Uterus (tissue), 4 donors: ENCODE results near the gene ATRAID. TPM values are rescaled to one million over a fixed set of nuclear protein-coding genes. Genes with fewer than 3 reads are reported as not detected.

Source experiments
- DNase-seq, 2 donors: peaks; one replicate each; pipeline ENCODE4 v3.0.0-alpha.2; 2019 to 2020
- H3K27ac ChIP-seq, 2 donors: fragments of 200-600 bp; sonication (generic); 1 replicate in 1 of 2; 2 replicates in 1 of 2; pipeline ENCODE4 v1.5.1; 2016 to 2018
- H3K27me3 ChIP-seq, 2 donors: fragments of 200-600 bp; sonication (generic); one replicate each; pipeline ENCODE4 v1.5.1; 2018 to 2019; ENCODE audit warnings: control low read depth in 1 of 2
- H3K36me3 ChIP-seq, 2 donors: fragments of 200-600 bp; sonication (generic); one replicate each; pipeline ENCODE4 v1.5.1; 2019; ENCODE audit warnings: control low read depth in 1 of 2
- H3K4me1 ChIP-seq, 2 donors: fragments of 200-600 bp; sonication (generic); one replicate each; pipeline ENCODE4 v1.5.1; 2018 to 2019; ENCODE audit warnings: control low read depth in 1 of 2
- H3K4me3 ChIP-seq, 2 donors: fragments of 200-600 bp; sonication (generic); 1 replicate in 1 of 2; 2 replicates in 1 of 2; pipeline ENCODE4 v1.5.1; 2018 to 2019; ENCODE audit warnings: mild to moderate bottlenecking in 1 of 2
- H3K9me3 ChIP-seq, 2 donors: fragments of 200-600 bp; sonication (generic); one replicate each; pipeline ENCODE4 v1.5.1; 2019; ENCODE audit warnings: control low read depth in 1 of 2
- CTCF ChIP-seq, 4 experiments: fragments of 200-600 bp in 2 of 4; fragments of 450-650 bp in 2 of 4; sonication (generic) in 2 of 4; IDR thresholded peaks; one replicate each; pipeline ENCODE4 v1.5.1; 2016 to 2019; ENCODE audit warnings: antibody characterized with exemption in 4 of 4, mild to moderate bottlenecking in 2 of 4, moderate library complexity in 1 of 4
- POLR2A ChIP-seq, 2 donors: fragments of 450-650 bp; IDR thresholded peaks; one replicate each; pipeline ENCODE4 v1.6.1; 2016; ENCODE audit warnings: antibody characterized with exemption in 2 of 2, mild to moderate bottlenecking in 1 of 2, moderate library complexity in 1 of 2
- intact Hi-C: fragments of 100-400 bp; cut with DNase I; formaldehyde crosslinking; loops from one replicate; pipeline ENCODE4 v1.15.1; 2023; ENCODE audit warnings: low total_unique reads
- total RNA-seq, 4 donors: library from RNA; depleted of rRNA in 3 of 4; stranded (reverse); fragments of >200 nt in 3 of 4; gene quantifications; one replicate each; pipeline versions ENCODE4 v1.1.0 to v1.2.4, GENCODE V29; 2014 to 2023
- donor health status: DM: yes; HTN: yes; CAD: no.

Gene ATRAID
- total RNA-seq, 4 donors from 2014 or later = 105 to 235 (median 144) TPM

DNA sequence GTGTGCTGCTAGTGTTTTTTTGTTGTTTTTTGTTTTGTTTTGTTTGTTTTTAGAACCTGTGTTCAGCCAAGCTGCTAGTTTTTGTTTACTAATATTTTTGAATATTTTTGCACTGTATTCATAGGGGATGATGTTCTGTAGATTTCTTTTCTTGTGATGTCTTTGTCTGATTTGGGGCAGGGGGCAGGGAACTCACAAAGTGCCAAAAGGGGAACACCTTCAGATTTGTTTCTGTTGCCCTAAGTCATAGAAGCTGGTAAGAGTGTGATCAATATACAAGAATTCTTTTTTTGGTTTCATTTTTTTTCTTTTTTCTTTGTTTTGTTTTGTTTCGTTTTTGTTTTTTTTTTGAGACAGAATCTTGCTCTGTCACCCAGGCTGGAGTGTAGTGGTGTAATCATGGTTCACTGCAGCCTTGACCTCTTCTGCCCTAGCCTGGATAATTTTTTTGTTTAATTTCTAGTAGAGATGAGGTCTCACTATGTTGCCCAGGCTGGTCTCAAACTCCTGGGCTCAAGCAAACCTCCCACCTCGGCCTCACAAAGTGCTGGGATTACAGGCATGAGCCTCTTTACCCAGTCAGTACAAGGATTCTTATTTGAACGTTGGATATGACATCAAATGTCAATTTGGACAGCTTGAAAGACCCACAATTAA lies 32.4 kb upstream of the ATRAID start:
- H3K4me1 ChIP-seq = no peaks in the 10 kb centered on the region
- H3K4me3 ChIP-seq = no peak overlapping the region
- no peak overlapping the region for H3K27ac ChIP-seq
- no peak for TF ChIP-seq CTCF (IDR thresholded peaks at IDR 0.05)
- TF ChIP-seq POLR2A (IDR thresholded peaks at IDR 0.05) = no peak
- no peaks in the 10 kb centered on the region for H3K36me3 ChIP-seq
- H3K27me3 ChIP-seq = no peaks in the 10 kb centered on the region
- no peaks in the 10 kb centered on the region for H3K9me3 ChIP-seq
- intact Hi-C loops = no loop called here
- no peak for DNase-seq

- Histone ChIP-seq H3K4me1 (peaks cover 0 to 7% of the 10 kb centered on the region in 2 donors), H3K36me3 (no peaks in the 10 kb centered on the region), H3K27me3 (no peaks in the 10 kb centered on the region), H3K27ac (no peak overlapping the region), H3K4me3 (no peak overlapping the region), H3K9me3 (no peaks in the 10 kb centered on the region)
- DNase-seq = no peak
- TF ChIP-seq CTCF (IDR thresholded peaks at IDR 0.05) (no peak), POLR2A (IDR thresholded peaks at IDR 0.05) (no peak)
- intact Hi-C loops = no loop called here
Observed at GRCh38 chr2:27182346-27182745, 29.5 kb upstream of the ATRAID start.

DNA sequence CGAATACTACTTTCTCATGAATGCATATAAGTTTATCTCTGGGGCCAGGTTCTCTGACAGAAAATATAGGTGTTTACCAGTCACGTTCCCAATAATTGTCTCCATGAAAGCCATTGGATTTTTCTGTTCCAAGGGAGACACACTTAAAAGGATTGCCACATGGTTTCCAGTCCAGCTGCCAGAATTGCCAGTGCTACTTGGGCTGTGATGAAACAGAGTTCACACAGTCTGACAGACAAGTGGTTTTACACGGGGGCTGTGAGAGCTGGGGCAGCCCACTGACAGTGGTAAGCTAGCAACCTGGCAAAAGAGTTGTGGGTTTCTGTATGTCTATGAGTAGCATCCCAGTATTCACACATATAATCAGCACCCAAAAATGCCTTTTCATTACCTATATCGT lies 27.7 kb upstream of the ATRAID start:
- intact Hi-C loops = no loop called here
- no peaks in the 10 kb centered on the region for H3K27me3 ChIP-seq
- H3K4me1 ChIP-seq = peaks cover 0 to 7% of the 10 kb centered on the region in 2 donors
- H3K36me3 ChIP-seq = no peaks in the 10 kb centered on the region
- no peak overlapping the region for H3K4me3 ChIP-seq
- TF ChIP-seq CTCF (IDR thresholded peaks at IDR 0.05) = no peak
- TF ChIP-seq POLR2A (IDR thresholded peaks at IDR 0.05) = no peak
- H3K9me3 ChIP-seq = no peaks in the 10 kb centered on the region
- H3K27ac ChIP-seq = peak overlapping the region; percentile 90 to 94
- DNase-seq = peak; percentile 45 to 49

GRCh38 chr2:27185331-27186026 lies 26.4 kb upstream of the ATRAID start:
- DNase-seq = peak; percentile 55 to 60
- Histone ChIP-seq H3K36me3 (no peaks in the 10 kb centered on the region), H3K4me3 (no peak overlapping the region), H3K9me3 (no peaks in the 10 kb centered on the region), H3K27ac (peak overlapping the region; percentile 90 to 94), H3K27me3 (no peaks in the 10 kb centered on the region), H3K4me1 (peaks cover 0 to 7% of the 10 kb centered on the region in 2 donors)
- no peak for TF ChIP-seq CTCF (IDR thresholded peaks at IDR 0.05)
- TF ChIP-seq POLR2A (IDR thresholded peaks at IDR 0.05) = no peak
- intact Hi-C loops = no loop called here

- Histone ChIP-seq H3K4me1 (peaks cover 0 to 7% of the 10 kb centered on the region in 2 donors), H3K27ac (peak overlapping the region; percentile 90 to 94), H3K4me3 (no peak overlapping the region), H3K36me3 (no peaks in the 10 kb centered on the region), H3K9me3 (no peaks in the 10 kb centered on the region), H3K27me3 (no peaks in the 10 kb centered on the region)
- DNase-seq = no peak
- TF ChIP-seq CTCF (IDR thresholded peaks at IDR 0.05) (no peak), POLR2A (IDR thresholded peaks at IDR 0.05) (no peak)
- intact Hi-C loops = no loop called here
Observed at GRCh38 chr2:27186613-27187345, 25.1 kb upstream of the ATRAID start.
